Ammon's horn (tissue), 1 donor: ENCODE results near the gene KIAA1755.

Experiments
- DNase-seq: peaks from one replicate; pipeline ENCODE4 v3.0.0-alpha.2; 2016; ENCODE audit warnings: low spot score

The KIAA1755 gene

GRCh38 chr20:38217791-38218565 lies 42.6 kb downstream of the KIAA1755 start:
- DNase-seq: no peak

GRCh38 chr20:38216746-38217595 lies 43.6 kb downstream of the KIAA1755 start:
- no peak for DNase-seq

- DNase-seq: no peak
These were observed 44.3 kb downstream of the KIAA1755 start for GRCh38 chr20:38216201-38216600.

- no peak for DNase-seq
These were observed 45.0 kb downstream of the KIAA1755 start for GRCh38 chr20:38215194-38216182.

GRCh38 chr20:38214256-38215193 lies 46.0 kb downstream of the KIAA1755 start:
- no peak for DNase-seq

GRCh38 chr20:38213607-38213940 lies 47.0 kb downstream of the KIAA1755 start:
- no peak for DNase-seq

GRCh38 chr20:38212806-38213606 lies 47.5 kb downstream of the KIAA1755 start:
- no peak for DNase-seq

- DNase-seq: peak; percentile 41
These were observed 49.1 kb downstream of the KIAA1755 start for GRCh38 chr20:38211200-38212097.

GRCh38 chr20:38210741-38211140 lies 49.8 kb downstream of the KIAA1755 start:
- peak; percentile 44 for DNase-seq

GRCh38 chr20:38209736-38210405 lies 50.7 kb downstream of the KIAA1755 start:
- DNase-seq: no peak

- no peak for DNase-seq
These were observed 51.4 kb downstream of the KIAA1755 start for GRCh38 chr20:38209054-38209675.

- no peak for DNase-seq
These were observed 52.0 kb downstream of the KIAA1755 start for GRCh38 chr20:38208523-38208922.

GRCh38 chr20:38208088-38208487 lies 52.4 kb downstream of the KIAA1755 start:
- no peak for DNase-seq

- no peak for DNase-seq
These were observed 52.9 kb downstream of the KIAA1755 start for GRCh38 chr20:38207621-38208020.

GRCh38 chr20:38205001-38205400 lies 55.5 kb downstream of the KIAA1755 start:
- DNase-seq: no peak

- DNase-seq: no peak
These were observed 56.6 kb downstream of the KIAA1755 start for GRCh38 chr20:38203981-38204357.

- DNase-seq: no peak
These were observed 57.1 kb downstream of the KIAA1755 start for GRCh38 chr20:38203337-38203980.

GRCh38 chr20:38202982-38203293 lies 57.6 kb downstream of the KIAA1755 start:
- DNase-seq: no peak
